Activated CD8-positive, alpha-beta memory T cell treated with anti-CD3 and anti-CD28 coated beads, Interleukin-2, amount 50 U/mL, for 1 hour (primary cell): Measurements from ENCODE around the gene PEA15.
A peak's percentile ranks its signal among the peaks of the same experiment; 100 is the strongest.

Experiments
- DNase-seq: peaks from one replicate; pipeline ENCODE4 v3.0.0-alpha.2; 2020; ENCODE audit errors: extremely low read depth

The PEA15 gene

DNA sequence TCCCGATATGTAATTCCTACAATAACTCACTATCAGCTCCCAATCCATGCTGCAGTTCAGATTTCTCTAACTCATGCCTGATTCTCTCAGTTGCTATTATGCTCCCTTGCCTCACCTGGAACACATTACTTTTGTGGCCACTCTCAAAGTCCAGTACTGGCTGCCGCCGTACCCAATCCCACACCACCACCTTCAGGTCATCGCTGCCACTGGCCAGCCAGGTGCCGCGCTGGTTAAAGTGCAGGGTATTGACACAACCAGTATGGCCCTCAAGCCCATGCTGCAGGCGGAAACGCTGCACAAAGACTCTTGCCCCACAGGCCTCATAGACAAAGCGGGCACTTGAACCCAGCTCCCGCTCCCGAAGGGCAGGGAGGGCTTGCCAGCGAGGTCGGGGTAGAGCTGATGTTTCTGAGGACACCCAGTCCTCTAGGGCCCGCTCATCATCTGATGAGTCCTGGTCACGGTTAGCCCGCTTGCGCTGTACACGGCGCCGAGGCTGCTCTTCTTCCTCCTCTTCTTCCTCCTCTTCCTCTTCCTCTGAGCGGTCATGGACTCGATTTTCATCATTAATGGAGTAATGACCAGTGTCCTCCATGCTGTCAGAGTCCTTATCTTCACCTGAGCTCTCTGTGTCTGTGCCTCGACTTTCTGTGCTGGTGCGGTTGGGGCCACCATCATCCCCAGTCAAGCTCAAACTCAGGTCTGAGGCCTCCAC, 34.6 kb downstream of the PEA15 start:
- DNase-seq = no peak

DNA sequence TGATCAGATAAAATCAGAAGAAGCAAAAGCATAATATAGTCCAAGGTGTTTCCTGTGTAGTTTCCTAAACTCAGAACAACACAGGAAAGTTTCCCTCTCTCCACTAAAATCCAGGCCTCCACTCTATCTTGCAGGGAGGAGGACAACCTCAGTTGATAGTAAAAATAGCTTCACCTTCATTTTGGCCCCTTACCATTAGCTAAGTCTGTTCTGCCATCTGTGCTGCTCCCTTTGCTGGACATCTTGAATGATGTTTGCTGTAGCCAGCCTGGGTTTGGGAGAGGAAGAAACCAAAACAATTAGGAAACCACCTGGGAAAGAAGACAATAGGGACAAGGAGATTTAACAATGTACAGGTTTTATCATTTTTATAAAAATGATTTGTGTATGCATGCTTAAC, 38.6 kb downstream of the PEA15 start:
- DNase-seq = no peak

DNA sequence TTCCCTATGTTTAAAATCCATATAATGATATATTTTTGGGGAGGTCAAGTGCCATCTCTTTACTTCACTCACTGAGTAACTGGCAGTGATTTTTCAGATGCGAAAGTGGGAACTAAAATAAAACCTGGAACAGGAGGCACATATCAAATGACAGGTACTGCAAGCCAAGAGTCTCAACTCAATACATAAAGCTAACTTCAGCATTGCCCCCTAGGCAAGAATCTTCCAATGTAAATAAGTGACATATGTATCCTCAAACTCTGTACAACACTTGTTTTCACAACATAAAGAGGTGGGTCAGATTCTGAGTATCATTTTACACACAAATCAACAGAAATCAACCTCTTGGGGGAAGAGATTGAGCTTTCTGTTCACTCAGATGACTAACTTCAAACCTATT, 39.0 kb downstream of the PEA15 start:
- no peak for DNase-seq

DNA sequence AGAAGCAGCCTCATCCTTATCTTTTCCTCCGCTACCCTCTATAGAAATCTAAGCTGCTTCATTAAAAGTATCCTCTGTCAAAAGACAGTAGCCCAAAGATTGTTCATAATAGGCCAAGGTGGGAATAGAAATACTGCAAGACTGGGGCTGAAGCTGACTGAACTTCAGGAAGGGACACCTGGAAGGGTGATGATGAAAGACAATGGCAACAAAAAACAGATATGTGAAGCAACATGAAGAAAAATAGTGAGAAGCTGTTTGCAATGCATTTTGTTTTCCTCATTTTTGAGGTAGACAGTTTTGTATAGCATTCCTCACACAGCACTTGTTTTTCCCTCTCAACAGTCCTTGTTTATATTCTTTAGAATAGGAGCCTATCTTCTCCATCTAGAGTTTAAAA, 40.2 kb downstream of the PEA15 start:
- no peak for DNase-seq

DNA sequence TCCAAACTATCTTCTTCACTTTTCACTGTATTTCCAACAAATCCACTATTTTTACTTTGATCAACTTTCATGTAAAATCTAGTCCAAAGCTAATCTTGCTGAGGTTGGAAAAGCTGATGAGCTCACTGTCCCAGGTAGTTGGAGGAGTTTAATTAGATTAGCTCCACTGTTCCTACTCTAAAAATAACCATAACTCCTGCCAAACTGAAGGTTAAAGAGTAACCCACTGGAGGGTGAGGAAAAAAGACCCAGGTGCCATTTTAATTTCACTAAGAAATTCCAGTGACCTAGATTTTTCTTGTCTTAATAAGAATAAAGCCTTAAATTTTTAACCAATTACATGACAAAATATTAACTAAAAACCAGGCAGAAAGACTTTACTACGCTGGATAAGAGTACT, 41.9 kb downstream of the PEA15 start:
- DNase-seq = no peak

DNA sequence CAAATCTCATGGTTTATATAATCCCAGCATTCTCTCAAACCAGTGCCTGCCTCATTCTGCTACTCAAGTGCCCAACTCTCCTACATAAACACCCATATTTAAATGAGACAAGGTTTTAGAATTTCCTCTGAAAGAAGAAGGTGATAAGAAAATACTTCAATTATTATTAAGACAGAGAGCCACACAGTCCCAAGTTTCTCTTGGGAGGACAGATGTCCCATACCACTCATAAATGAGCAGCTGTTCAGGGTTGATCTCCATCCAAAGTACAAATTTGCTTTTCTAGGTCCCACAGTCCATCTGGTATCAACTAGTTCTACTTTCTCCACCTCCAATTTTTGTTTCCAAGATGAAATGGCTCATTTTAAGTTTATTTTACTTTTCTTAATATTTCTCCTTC, 45.8 kb downstream of the PEA15 start:
- DNase-seq = no peak

DNA sequence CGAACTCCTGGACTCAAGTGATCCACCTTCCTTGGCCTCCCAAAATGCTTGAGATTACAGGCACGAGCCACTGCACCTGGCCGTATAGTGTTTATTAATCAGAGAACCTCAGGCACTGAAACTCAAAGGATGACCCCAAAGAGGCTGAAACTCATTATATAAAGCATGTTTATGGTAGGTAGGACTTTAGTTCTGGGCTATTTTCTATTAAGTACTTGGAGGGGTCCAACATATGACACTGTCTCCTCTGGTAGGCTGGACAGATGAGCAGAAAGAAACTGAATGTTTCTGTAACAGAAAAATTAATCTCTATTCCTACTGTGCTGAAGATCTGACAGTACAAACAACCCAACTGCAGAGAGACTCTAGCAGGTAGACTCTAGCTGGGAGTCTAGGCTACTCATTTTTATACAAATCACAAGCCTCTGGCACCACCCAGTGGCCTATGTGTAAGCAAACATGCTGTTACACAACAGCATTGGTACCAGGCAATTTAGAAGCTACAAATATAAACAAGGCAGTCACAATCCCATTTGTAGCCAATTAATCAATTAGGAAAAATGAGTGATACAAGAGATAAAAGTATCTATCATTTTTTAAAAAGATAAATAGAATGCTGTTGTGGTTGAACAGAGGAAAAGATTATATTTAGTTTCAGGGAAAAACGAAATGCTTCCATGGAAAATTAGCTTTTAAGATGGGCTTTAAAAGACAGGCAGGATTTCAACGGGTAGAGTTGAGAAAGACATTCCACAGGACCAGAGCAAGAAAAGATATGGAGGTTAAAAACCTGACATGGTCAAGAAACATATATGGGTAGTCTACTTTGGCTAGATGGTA, 46.7 kb downstream of the PEA15 start:
- DNase-seq = no peak

DNA sequence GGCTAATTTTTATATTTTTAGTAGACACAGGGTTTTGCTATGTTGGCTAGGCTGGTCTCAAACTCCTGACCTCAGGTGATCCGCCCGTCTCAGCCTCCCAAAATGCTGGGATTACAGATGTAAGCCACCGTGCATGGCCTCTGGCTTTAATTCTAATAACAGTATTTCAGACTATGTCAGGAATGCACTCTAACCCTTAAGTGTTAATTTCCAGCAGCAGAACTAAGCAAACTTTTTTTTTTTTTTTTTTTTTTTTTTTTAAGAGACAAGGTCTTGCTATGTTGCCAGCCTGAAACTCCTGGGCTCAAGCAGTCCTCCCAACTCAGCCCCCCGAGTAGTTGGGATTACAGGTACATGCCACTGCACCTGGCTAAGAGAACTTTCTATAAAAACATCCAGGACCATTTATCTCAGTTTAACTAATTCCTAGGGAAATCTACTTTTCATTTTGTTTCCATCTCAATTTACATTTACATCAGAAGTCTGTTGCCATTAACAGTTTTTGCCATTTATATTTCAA, 50.7 kb downstream of the PEA15 start:
- DNase-seq = no peak

DNA sequence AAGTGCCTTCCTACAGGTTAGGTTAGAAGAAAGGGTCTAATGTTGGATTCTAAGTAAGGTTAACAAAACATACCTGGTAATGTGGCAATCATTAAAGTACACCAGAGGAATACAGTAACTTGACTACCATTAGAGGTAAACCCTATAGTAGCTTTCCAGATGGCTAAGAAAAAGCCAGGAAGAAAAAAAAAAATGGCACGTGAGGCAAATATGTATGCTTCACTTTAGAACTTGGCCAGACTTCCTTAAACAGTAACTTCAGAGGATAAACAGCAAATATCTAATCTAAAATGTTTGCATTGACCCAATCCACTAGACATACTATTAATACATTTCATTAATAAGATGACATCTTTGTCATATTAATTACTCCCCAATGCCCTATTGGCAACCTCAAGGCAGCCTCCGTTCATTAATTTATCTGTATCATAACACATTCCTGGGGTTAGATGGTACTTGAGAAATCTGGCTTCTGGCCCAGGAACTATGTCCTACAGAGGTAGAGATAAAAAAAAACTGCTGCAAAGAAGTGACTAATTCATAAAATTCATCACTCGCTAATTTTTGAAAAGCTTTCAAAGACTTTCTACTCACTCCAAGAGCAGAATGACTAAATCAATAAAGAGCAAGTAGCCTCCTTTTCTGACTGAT, 51.3 kb downstream of the PEA15 start:
- no peak for DNase-seq

DNA sequence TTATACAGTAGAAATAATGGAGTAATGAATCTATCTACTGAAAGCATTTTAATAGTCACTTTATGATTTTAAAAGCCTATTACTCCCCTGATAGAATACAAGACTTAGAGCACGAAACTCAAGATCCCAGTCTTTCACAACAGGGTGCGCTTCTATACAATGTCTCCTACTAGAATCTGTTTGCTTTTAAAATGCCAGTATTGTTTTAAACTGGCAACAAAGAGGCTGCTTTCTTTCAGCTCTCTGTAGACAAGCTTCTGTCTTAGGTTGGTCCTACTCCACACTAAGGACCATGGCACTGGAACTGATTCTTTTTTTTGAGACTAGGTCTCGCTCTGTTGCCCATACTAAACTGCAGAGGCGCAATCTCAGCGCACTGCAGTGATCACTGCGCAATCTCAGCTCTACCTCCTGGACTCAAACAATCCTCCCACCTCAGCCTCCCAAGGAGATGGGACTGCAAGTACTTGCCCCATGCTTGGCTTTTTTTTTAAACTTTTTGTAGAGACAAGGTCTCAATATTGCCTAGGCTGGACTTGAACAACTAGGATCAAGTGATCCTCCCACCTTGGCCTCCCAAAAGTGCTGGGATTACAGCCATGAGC, 52.3 kb downstream of the PEA15 start:
- no peak for DNase-seq

DNA sequence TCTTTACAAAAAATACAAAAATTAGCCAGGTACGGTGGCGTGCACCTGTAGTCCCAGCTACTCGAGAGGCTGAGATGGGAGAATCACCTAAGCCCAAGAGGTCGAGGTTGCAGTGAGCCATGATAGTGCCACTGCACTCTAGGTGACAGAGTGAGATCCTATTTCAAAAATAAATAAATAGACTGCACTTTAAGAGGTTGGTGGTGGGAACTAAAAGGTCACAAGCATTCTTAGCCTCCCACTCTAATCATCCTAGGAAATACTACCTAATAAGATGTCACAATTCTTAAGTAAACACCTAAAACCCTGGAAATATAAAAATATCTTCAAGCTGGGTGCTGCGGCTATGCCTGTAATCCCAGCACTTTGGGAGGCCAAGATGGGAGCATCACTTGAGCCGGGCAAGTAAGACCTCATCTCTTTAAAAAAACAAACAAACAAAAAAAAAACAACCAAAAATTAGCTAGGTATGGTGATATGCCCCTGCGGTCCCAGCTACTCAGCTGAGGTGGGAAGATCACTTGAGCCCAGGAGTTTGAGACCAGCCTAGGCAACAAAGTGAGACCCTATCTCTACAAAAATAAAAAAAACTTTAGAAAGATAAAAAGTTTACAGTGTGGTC, 53.1 kb downstream of the PEA15 start:
- DNase-seq = no peak

DNA sequence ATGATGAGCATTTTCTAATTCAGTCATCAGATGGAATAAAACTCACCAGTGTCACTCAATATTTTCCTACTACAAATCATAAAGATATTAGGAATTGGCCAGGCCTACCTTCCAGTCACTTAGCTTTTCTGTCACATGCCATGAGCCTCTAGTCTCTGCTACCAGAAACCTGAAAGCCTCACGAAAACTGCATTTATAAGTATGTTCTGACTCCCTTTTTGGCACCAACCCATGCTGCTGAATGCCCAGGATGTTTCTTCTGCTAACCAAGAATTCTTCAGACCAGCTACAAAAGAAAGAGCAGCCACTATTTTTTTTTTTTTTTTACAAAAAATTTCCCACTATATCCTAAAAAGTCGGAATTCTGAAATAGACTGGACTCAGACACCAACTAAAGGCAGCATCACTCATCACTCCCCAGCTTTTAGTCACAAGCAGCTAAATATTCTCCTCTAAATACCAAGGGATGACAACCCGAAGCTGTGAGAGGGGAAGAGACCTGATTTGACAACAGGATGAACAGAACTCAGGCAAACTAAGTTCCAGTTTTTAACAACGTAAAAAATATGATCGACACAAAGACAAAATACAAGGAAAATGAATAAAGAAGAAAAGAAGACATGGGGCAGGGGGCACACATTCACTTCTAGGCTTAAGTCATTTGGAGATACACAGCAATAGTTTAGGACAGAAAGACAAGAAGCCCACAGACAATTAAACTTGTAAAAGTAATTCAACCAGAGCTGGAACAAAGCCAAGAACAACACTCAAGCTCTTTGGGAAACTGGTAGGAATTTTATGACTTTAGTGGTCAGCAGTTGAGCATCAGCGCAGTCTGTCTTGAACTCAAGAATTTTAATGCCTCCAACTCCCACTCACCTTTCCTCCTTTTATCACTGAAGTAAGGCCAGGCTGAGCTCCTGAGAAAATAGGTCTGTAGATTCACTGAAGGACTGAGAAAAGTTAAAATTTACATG, 55.5 kb downstream of the PEA15 start:
- DNase-seq = no peak

DNA sequence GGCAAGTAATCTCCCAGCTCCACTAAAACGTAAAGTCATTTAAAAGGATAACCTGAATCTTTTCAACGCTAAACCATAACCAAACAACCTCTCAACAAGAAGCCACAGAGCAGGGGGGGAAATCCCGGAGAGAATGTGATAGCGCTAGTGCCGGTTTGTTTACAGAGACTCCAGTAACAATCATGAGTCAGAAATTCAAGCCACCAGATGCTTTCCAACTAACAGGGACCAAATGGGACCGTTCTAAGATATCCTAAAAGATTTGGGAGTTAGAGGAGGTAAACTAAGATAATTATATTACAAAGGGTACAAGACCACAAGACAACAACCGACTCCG, 56.3 kb downstream of the PEA15 start:
- DNase-seq = peak; percentile 51

DNA sequence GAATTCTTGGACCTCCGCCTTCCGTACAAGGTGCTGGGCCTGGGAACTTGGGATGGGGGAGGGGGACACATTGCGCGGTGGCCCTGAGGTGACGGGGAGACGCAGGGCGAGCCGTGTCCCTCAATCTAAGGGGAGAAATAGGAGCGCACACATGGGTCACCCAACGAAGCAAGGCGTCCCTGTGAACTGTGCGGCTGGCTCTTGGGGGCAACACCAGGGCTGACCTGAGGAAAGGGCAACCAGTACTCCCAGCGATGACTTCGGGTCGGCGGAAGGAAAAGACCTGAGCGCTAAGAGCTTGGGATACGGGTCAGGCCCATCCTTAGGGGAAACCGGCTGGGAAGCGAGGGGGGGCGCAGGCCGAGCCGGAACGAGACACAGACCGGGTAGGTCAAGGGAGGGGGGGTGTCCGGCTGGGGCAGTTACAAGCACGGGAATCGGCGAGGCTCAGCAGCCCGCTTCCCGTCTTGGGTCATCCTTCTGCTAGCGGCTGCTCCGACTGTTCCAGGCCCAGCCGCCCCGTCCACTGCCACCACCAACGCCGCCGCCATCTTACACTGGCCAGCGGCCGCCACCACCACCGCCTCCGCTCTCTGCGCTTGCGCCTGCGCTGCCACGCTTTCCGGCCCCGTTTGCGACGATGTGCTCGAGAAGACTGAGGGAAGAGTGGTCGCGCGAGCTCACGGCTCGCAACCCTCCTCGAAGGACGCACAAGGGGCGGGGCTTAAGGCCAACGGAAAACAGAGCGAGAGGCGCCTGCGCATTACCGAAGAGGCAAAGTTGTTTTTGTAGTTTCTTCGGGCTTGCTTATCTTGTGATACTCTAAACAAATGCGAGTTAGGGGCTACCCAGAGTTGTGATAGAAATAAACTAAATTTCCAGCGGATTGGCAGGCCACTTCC, 57.0 kb downstream of the PEA15 start, which contains the start of gene DCAF8:
Gene DCAF8, minus strand, starts transcription at position 657 of the 902 bp plus-strand sequence. CDS start 18,541 bp downstream, outside the sequence.
- DNase-seq = peak; percentile 96

DNA sequence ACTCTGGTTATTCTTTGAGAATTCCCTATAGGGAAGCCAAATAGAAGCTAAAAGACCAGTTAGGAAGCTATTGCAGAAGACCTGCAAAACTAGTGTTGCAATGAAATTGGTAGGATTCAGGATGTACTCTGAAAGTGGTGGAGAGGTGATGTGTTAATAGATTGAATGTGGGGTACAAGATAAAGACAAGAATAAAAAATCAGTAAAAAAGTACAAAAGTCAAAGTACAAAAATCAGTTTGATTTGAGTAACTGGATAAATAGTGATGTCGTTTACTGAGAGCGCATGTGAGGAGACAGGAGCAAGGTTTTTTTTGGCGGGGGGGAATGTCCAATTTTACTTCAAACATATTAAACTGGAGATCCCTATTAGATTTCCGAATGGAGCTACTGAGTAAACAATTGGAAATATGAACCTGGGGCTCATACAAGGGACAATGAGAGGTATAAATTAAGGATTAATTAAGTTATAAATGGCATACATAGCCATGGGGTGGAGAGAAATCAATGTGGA, 59.7 kb downstream of the PEA15 start:
- no peak for DNase-seq
